Upper lobe of left lung (tissue), 4 donors: ENCODE results near the gene MASP1.

Source experiments
- EP300 ChIP-seq, 4 donors: sonication (generic); formaldehyde crosslinking; IDR thresholded peaks; one replicate each; pipeline ENCODE4 v1.5.1; 2017; ENCODE audit warnings: antibody characterized with exemption in 4 of 4, control low read depth in 2 of 4
- POLR2A ChIP-seq, 4 donors: fragments of 450-650 bp; IDR thresholded peaks; one replicate each; pipeline ENCODE4 v1.5.1; 2016 to 2017; ENCODE audit warnings: antibody characterized with exemption in 4 of 4, mild to moderate bottlenecking in 2 of 4
- POLR2AphosphoS5 ChIP-seq, 2 donors: sonication (generic); formaldehyde crosslinking; IDR thresholded peaks; one replicate each; pipeline ENCODE4 v1.5.1; 2017; ENCODE audit warnings: antibody characterized with exemption in 2 of 2
- TF ChIP-seq, protein P1 (sequence below), 6 experiments: fragments of 450-650 bp in 4 of 6; fragments of 200-600 bp in 2 of 6; sonication (generic) in 2 of 6; IDR thresholded peaks; one replicate each; pipeline ENCODE4 v1.5.1; 2016 to 2019; ENCODE audit warnings: antibody characterized with exemption in 6 of 6

DNA sequence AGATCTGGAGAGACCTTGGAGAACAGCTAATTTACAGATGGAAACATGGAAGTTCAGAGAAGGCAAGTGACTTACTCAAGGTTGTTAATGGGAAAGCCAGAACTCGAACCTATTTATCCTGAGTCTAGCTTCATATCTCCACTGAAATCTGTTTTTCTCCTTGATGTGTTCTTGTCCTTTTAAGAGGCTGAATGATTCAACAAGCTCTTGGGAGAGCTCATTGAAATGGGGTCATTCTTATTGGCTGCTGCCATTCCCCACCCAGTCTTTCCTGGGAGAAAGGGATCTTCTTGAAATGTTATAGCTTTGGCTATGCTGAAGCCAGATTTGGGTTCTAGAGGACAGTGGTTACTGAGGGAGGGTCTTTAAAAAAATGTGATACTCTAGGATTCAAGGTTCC is 53.3 kb downstream of the MASP1 start:
- no peak for TF ChIP-seq POLR2AphosphoS5 (IDR thresholded peaks at IDR 0.05)
- TF ChIP-seq, protein P1, sequence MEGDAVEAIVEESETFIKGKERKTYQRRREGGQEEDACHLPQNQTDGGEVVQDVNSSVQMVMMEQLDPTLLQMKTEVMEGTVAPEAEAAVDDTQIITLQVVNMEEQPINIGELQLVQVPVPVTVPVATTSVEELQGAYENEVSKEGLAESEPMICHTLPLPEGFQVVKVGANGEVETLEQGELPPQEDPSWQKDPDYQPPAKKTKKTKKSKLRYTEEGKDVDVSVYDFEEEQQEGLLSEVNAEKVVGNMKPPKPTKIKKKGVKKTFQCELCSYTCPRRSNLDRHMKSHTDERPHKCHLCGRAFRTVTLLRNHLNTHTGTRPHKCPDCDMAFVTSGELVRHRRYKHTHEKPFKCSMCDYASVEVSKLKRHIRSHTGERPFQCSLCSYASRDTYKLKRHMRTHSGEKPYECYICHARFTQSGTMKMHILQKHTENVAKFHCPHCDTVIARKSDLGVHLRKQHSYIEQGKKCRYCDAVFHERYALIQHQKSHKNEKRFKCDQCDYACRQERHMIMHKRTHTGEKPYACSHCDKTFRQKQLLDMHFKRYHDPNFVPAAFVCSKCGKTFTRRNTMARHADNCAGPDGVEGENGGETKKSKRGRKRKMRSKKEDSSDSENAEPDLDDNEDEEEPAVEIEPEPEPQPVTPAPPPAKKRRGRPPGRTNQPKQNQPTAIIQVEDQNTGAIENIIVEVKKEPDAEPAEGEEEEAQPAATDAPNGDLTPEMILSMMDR (IDR thresholded peaks at IDR 0.05), result no peak
- no peak for TF ChIP-seq POLR2A (IDR thresholded peaks at IDR 0.05)
- TF ChIP-seq EP300 (IDR thresholded peaks at IDR 0.05), result no peak
